CD4-positive, alpha-beta T cell treated with Interleukin-4 for 1 hour (primary cell): ENCODE results near the gene NOXA1.
A peak's percentile ranks its signal among the peaks of the same experiment; 100 is the strongest.
"Not testable (repeated sequence)": the region's sequence is repeated elsewhere in the genome, so short reads cannot be mapped to it uniquely, and the experiment has no call there.

ENCODE experiments used
- DNase-seq, 2 donors: peaks; one replicate each; pipeline ENCODE4 v3.0.0-alpha.2; 2020 to 2022

Gene NOXA1

GRCh38 chr9:137406085-137406760, 17.0 kb upstream of the NOXA1 start:
- DNase-seq, result no peak

- DNase-seq, result peak; percentile 57 to 69
Measured at GRCh38 chr9:137406876-137407589, 16.2 kb upstream of the NOXA1 start.

GRCh38 chr9:137407590-137408300, 15.4 kb upstream of the NOXA1 start:
- no peak for DNase-seq

- DNase-seq, result no peak
Measured at GRCh38 chr9:137408651-137409405, 14.4 kb upstream of the NOXA1 start.

- DNase-seq, result no peak
Measured at GRCh38 chr9:137409515-137409914, 13.7 kb upstream of the NOXA1 start.

GRCh38 chr9:137410236-137410890, 12.8 kb upstream of the NOXA1 start:
- DNase-seq, result not testable (repeated sequence)

GRCh38 chr9:137410891-137411249, 12.3 kb upstream of the NOXA1 start:
- no peak for DNase-seq

- no peak for DNase-seq
Measured at GRCh38 chr9:137411260-137411644, 11.9 kb upstream of the NOXA1 start.

GRCh38 chr9:137411645-137412380, 11.4 kb upstream of the NOXA1 start:
- DNase-seq, result peak; percentile 36 to 58

- no peak for DNase-seq
Measured at GRCh38 chr9:137412431-137412830, 10.8 kb upstream of the NOXA1 start.

- DNase-seq, result no peak
Measured at GRCh38 chr9:137415451-137415850, 7.7 kb upstream of the NOXA1 start.

GRCh38 chr9:137416006-137416562, 7.1 kb upstream of the NOXA1 start:
- DNase-seq, result no peak

GRCh38 chr9:137416563-137417151, 6.5 kb upstream of the NOXA1 start:
- DNase-seq, result no peak

- DNase-seq, result no peak
Measured at GRCh38 chr9:137417161-137418021, 5.8 kb upstream of the NOXA1 start.

GRCh38 chr9:137421838-137422603, 1.2 kb upstream of the NOXA1 start:
- no peak for DNase-seq

GRCh38 chr9:137423514-137424291, 510 bp downstream of the NOXA1 start:
- peak in 1 of 2 donors; percentile 39 for DNase-seq

- DNase-seq, result no peak
Measured at GRCh38 chr9:137426018-137426681, 3.0 kb downstream of the NOXA1 start.
